ENCODE measurements around the gene OR56B1.

OR56B1 gene

DNA sequence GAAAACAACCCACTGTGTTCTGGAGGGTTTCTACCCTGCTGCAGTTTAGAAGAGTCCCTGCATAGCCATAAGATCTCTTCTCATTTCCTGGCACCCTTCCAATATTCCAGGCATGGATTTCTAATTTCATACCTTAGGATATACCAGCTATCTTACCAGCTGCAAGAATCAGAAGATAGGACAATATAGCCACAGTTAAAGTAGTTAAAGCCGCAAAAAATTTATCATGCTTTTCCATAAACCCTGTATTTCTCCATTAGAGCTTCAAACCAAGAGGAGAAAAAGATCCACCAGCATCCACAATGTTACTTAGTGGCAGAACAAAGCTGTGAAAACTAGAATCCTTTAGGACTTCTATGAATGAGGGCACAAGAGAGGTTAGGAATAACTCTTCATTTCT is 8.6 kb upstream of the OR56B1 start:
- DNase-seq (ENCODE audit: low read depth in 1 of 2, low spot score in 1 of 2): no peak

DNA sequence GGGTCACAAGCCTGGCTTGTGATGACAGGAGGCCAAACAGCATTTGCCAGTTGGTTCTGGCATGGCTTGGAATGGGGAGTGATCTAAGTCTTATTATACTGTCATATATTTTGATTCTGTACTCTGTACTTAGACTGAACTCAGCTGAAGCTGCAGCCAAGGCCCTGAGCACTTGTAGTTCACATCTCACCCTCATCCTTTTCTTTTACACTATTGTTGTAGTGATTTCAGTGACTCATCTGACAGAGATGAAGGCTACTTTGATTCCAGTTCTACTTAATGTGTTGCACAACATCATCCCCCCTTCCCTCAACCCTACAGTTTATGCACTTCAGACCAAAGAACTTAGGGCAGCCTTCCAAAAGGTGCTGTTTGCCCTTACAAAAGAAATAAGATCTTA is 843 bp downstream of the OR56B1 start:
- no peak for DNase-seq (ENCODE audit: low read depth in 1 of 2, low spot score in 1 of 2)

DNA sequence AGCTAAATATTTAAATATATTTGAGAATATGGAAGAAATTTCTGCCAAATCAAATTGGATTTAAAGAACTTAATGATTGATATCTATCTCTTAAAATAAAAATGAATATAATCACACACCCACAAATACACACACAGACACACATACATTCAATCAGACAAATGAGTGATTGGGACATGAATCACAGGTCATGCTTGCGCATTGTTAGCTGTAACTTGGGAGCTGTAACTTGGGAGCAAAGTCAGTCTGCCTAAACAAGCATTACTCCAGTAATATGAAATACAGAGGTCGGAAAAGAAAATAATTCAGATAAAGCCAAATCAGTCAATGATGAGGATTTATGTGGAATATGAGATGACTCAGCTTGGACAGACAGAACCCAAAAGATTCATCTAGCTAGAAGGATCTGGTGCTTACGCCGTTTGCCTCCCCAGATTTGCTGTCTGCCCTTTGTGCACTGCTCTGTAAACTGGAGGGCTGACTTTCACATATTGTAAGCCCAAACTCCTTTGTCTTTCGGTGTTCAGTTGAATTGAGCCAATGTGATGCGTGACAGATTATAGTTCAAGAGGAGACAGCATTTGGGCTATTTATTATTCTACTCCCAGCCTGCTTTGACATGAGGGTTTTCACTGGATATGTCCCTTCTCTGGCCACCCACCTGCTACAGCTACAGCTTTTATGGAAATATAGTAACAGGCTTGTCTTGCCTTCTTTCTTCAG is 1.6 kb downstream of the OR56B1 start:
- DNase-seq (ENCODE audit: low read depth in 1 of 2, low spot score in 1 of 2): no peak

GRCh38 chr11:5738431-5738830 is 2.2 kb downstream of the OR56B1 start:
- no peak for DNase-seq (ENCODE audit: low read depth in 1 of 2, low spot score in 1 of 2)

DNA sequence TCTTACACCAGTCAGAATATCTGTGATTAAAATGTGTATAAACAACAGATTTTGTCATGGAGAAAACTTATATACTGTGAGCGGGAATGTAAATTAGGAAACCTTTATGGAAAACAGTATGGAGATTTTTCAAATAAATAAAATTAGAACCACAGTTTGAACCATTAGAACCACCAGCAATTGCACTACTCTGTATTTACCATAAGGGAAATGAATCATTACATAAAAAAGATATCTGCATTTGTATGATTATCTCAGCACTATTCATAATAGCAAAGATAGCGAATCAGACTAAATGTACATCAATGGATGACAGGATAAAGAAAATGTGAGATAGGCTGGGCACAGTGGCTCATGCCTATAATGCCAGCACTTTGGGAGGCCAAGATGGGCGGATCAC is 10.4 kb downstream of the OR56B1 start:
- DNase-seq (ENCODE audit: low read depth in 1 of 2, low spot score in 1 of 2): no peak

DNA sequence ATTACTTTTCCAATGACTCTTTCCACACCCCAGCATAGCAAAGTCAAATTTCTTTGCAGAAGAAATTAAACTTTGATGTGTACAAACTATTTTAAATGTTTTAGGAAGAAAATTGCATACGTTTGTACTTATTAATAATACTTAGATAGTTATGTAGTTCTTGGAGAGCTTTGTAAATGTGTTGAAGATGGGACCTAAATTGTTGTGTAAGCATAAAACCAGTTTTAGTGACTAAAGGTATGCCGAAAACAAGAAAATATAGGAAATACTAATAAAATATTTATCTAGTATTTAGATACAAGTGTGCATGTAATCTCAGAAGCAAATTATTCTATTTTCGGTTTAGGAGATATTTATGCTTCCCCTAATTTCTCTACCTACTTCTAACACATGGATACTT is 13.6 kb downstream of the OR56B1 start:
- DNase-seq (ENCODE audit: low read depth in 1 of 2, low spot score in 1 of 2): no peak

DNA sequence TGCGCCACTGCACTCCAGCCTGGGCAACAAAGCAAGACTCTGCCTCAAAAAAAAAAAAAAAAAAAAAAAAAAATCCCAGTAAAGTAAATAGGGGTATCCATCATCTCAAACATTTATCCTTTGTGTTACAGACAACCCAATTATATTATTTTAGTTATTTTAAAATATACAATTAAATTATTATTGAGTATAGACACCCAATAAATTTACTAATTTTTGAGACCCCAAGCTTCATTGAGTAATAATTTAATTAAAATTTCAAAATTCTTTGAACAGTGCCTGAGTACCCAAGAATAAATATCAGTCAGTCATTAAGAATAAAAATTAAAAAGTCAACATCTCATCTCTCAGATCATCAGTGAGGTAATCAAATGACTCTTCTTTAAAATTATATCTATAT is 17.7 kb downstream of the OR56B1 start, which contains the start of gene OR52N4:
TSS of gene OR52N4 (plus strand) at position 301 of the 400 bp plus-strand sequence. CDS start 498 bp downstream, outside the sequence.
- DNase-seq (ENCODE audit: low read depth in 1 of 2, low spot score in 1 of 2): no peak

- DNase-seq (ENCODE audit: low read depth in 1 of 2, low spot score in 1 of 2): no peak
These were observed 30.8 kb downstream of the OR56B1 start for GRCh38 chr11:5767056-5767455.

GRCh38 chr11:5783255-5783654 is 47.0 kb downstream of the OR56B1 start, which contains the start of gene OR52N5:
Gene OR52N5 (minus strand): TSS chr11:5783355. CDS start chr11:5778634, 4,721 bp downstream.
- no peak for DNase-seq (ENCODE audit: low read depth in 1 of 2, low spot score in 1 of 2)
